Measurements from ENCODE around the gene KLHL35. TPM values are rescaled to one million over a fixed set of nuclear protein-coding genes. Genes with fewer than 3 reads are reported as not detected.

KLHL35 gene
- total RNA-seq, 4 donors from 2014 or later, result 0.17 to 0.42 (median 0.29) TPM; not detected in 1

- no peaks in the 10 kb centered on the region for H3K9me3 ChIP-seq
- 72% methylated on average over 2 of the region's 9 CpGs for WGBS
- no peak for DNase-seq (ENCODE audit: extremely low spot score)
- intact Hi-C loops (cut with DNase I), result no loop called here
- peaks cover 0 to 23% (median 16%) of the 10 kb centered on the region in 4 donors for H3K4me1 ChIP-seq
- H3K4me3 ChIP-seq, result no peak overlapping the region
- peaks cover 0 to 6% (median 0%) of the 10 kb centered on the region in 4 donors for H3K27me3 ChIP-seq
- H3K27ac ChIP-seq (replicated peaks in 1 of 4), result no peak overlapping the region
- peaks cover 0 to 23% (median 18%) of the 10 kb centered on the region in 4 donors for H3K36me3 ChIP-seq
- TF ChIP-seq POLR2A (IDR thresholded peaks at IDR 0.05; ENCODE audit: low read depth) (no peak), EP300 (IDR thresholded peaks at IDR 0.05) (no peak), POLR2AphosphoS5 (IDR thresholded peaks at IDR 0.05) (no peak)
- TF ChIP-seq, protein P1, sequence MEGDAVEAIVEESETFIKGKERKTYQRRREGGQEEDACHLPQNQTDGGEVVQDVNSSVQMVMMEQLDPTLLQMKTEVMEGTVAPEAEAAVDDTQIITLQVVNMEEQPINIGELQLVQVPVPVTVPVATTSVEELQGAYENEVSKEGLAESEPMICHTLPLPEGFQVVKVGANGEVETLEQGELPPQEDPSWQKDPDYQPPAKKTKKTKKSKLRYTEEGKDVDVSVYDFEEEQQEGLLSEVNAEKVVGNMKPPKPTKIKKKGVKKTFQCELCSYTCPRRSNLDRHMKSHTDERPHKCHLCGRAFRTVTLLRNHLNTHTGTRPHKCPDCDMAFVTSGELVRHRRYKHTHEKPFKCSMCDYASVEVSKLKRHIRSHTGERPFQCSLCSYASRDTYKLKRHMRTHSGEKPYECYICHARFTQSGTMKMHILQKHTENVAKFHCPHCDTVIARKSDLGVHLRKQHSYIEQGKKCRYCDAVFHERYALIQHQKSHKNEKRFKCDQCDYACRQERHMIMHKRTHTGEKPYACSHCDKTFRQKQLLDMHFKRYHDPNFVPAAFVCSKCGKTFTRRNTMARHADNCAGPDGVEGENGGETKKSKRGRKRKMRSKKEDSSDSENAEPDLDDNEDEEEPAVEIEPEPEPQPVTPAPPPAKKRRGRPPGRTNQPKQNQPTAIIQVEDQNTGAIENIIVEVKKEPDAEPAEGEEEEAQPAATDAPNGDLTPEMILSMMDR (IDR thresholded peaks at IDR 0.05), result no peak
Observed at GRCh38 chr11:75423721-75424120, 9.3 kb downstream of the KLHL35 start.

- peaks cover 0 to 24% (median 20%) of the 10 kb centered on the region in 4 donors for H3K36me3 ChIP-seq
- peaks cover 0 to 14% (median 11%) of the 10 kb centered on the region in 4 donors for H3K4me1 ChIP-seq
- TF ChIP-seq, protein P1 (IDR thresholded peaks at IDR 0.05), result no peak
- TF ChIP-seq POLR2A (IDR thresholded peaks at IDR 0.05; ENCODE audit: low read depth) (no peak), EP300 (IDR thresholded peaks at IDR 0.05) (no peak), POLR2AphosphoS5 (IDR thresholded peaks at IDR 0.05) (no peak)
- no peaks in the 10 kb centered on the region for H3K9me3 ChIP-seq
- H3K27me3 ChIP-seq, result no peaks in the 10 kb centered on the region
- no peak overlapping the region for H3K4me3 ChIP-seq
- no peak overlapping the region for H3K27ac ChIP-seq (replicated peaks in 1 of 4)
- no peak for DNase-seq (ENCODE audit: extremely low spot score)
- WGBS, result 80% methylated on average over 12 of the region's 15 CpGs
- intact Hi-C loops (cut with DNase I), result no loop called here
Observed at GRCh38 chr11:75422248-75423231, 10.5 kb downstream of the KLHL35 start.

GRCh38 chr11:75421902-75422247 is 11.1 kb downstream of the KLHL35 start:
- Histone ChIP-seq H3K4me3 (no peak overlapping the region), H3K27ac (replicated peaks in 1 of 4) (peak overlapping the region in 1 of 4 donors; percentile 27), H3K27me3 (no peaks in the 10 kb centered on the region), H3K9me3 (no peaks in the 10 kb centered on the region), H3K4me1 (peaks cover 0 to 11% (median 10%) of the 10 kb centered on the region in 4 donors), H3K36me3 (peaks cover 0 to 30% (median 20%) of the 10 kb centered on the region in 4 donors)
- no peak for TF ChIP-seq EP300 (IDR thresholded peaks at IDR 0.05)
- TF ChIP-seq POLR2AphosphoS5 (IDR thresholded peaks at IDR 0.05), result no peak
- TF ChIP-seq, protein P1 (IDR thresholded peaks at IDR 0.05), result no peak
- TF ChIP-seq POLR2A (IDR thresholded peaks at IDR 0.05; ENCODE audit: low read depth), result no peak
- WGBS, result 85% methylated on average over 2 of the region's 2 CpGs
- intact Hi-C loops (cut with DNase I), result no loop called here
- no peak for DNase-seq (ENCODE audit: extremely low spot score)

- peak overlapping the region in 1 of 4 donors; percentile 27 for H3K27ac ChIP-seq (replicated peaks in 1 of 4)
- TF ChIP-seq, protein P1 (IDR thresholded peaks at IDR 0.05), result no peak
- TF ChIP-seq POLR2AphosphoS5 (IDR thresholded peaks at IDR 0.05) (no peak), EP300 (IDR thresholded peaks at IDR 0.05) (no peak), POLR2A (IDR thresholded peaks at IDR 0.05; ENCODE audit: low read depth) (no peak)
- peaks cover 0 to 30% (median 20%) of the 10 kb centered on the region in 4 donors for H3K36me3 ChIP-seq
- no peaks in the 10 kb centered on the region for H3K9me3 ChIP-seq
- H3K4me1 ChIP-seq, result peaks cover 0 to 11% (median 10%) of the 10 kb centered on the region in 4 donors
- H3K4me3 ChIP-seq, result no peak overlapping the region
- intact Hi-C loops (cut with DNase I), result no loop called here
- 91% methylated on average over 8 of the region's 11 CpGs for WGBS
- DNase-seq (ENCODE audit: extremely low spot score), result no peak
- no peaks in the 10 kb centered on the region for H3K27me3 ChIP-seq
Observed at GRCh38 chr11:75421035-75421602, 11.9 kb downstream of the KLHL35 start.
